BJ (cell line): Measurements from ENCODE around the gene SCRT2. TPM values are rescaled to one million over a fixed set of nuclear protein-coding genes. Genes with fewer than 3 reads are reported as not detected.
A peak's percentile ranks its signal among the peaks of the same experiment; 100 is the strongest.
"Not testable (repeated sequence)": the region's sequence is repeated elsewhere in the genome, so short reads cannot be mapped to it uniquely, and the experiment has no call there.

Experiments
- CTCF ChIA-PET: fragments of 350-600 bp; formaldehyde crosslinking; extraction: SDS; loops from one replicate; lab custom pipeline; 2021; ENCODE audit warnings: antibody characterized with exemption, inconsistent platforms; lab: Yijun Ruan, JAX
- POLR2A ChIA-PET: fragments of 300-600 bp; sonication (Branson Sonifier 250); formaldehyde crosslinking; extraction: SDS; loops from one replicate; lab custom pipeline; 2021; ENCODE audit warnings: antibody characterized with exemption; lab: Charles Lee
- DNase-seq: peaks from one replicate; pipeline ENCODE4 v3.0.0-alpha.2; 2011; ENCODE audit warnings: low read depth
- H3K27me3 ChIP-seq: 2 replicates; pipeline ENCODE4 v1.6.0; 2011; ENCODE audit warnings: low read length; ENCODE audit not compliant: control insufficient read depth, insufficient read depth
- H3K36me3 ChIP-seq: 2 replicates; pipeline ENCODE4 v1.5.1; 2011; ENCODE audit warnings: low read length; ENCODE audit not compliant: control insufficient read depth, insufficient read depth
- H3K4me3 ChIP-seq: 2 replicates; pipeline ENCODE4 v1.5.1; 2011; ENCODE audit warnings: low read depth, mild to moderate bottlenecking, control low read depth, low read length
- polyA plus RNA-seq: library from polyadenylated mRNA; depleted of rRNA; stranded (reverse); fragments of >200 nt; gene quantifications from 2 replicates; pipeline ENCODE4 v1.2.3, GENCODE V29; 2011
- TF ChIP-seq, protein P1 (sequence below): IDR thresholded peaks from 2 replicates; pipeline ENCODE4 v1.5.1; 2011; ENCODE audit warnings: low read depth, mild to moderate bottlenecking, control low read depth, inconsistent platforms, low read length, moderate library complexity; ENCODE audit not compliant: insufficient read depth

SCRT2 gene
- polyA plus RNA-seq, 1 experiment, result not detected

DNA sequence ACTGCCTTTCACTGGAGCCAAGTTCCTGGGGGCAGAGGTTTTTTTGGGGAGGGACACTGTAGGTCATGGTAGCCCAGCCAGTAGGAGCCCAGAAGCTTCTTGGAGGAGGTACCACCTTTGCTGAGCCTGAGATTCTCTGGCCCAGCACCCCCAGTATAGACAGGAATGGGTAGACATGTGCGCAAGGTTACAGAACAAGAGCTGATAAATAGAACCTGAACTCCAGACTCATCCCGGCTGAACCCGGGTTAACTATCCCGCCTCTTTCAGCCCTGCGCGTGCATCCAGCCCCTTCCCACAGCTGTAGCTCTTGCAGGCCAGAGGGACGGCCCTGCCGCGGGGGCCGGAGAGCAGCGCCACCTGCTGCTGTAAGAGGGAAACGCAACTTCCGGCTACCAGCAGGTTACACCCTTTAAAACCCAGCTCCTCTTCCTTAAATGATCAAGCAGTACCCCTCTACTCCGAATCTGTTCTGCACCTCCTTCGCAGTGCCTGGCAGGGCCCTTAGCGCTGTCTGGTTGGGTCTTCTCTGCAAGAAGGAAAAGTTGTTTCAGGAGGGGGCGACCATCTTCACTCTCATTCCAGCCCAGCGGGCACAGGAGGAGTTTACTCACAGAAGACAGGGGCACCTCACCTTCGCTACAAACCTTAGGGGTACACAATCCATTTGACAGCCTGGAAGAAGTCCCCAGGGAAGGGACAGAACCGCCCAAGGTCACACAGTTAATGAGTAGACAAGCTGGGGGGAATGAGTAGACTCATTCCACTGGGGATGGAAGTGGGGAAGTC lies 30.1 kb downstream of the SCRT2 start:
- no peak overlapping the region for H3K4me3 ChIP-seq
- no peaks in the 10 kb centered on the region for H3K27me3 ChIP-seq
- no peak for DNase-seq
- H3K36me3 ChIP-seq, result peaks cover 25% of the 10 kb centered on the region
- ChIA-PET POLR2A (no interaction called here), CTCF (interaction anchor here (0.6 to 7.1 kb wide), 34 partner anchors 9 to 345 kb away, joined by 3 to 68 read pairs (median 4); partner anchors contain the start of gene CSNK2A1)
- TF ChIP-seq, protein P1, sequence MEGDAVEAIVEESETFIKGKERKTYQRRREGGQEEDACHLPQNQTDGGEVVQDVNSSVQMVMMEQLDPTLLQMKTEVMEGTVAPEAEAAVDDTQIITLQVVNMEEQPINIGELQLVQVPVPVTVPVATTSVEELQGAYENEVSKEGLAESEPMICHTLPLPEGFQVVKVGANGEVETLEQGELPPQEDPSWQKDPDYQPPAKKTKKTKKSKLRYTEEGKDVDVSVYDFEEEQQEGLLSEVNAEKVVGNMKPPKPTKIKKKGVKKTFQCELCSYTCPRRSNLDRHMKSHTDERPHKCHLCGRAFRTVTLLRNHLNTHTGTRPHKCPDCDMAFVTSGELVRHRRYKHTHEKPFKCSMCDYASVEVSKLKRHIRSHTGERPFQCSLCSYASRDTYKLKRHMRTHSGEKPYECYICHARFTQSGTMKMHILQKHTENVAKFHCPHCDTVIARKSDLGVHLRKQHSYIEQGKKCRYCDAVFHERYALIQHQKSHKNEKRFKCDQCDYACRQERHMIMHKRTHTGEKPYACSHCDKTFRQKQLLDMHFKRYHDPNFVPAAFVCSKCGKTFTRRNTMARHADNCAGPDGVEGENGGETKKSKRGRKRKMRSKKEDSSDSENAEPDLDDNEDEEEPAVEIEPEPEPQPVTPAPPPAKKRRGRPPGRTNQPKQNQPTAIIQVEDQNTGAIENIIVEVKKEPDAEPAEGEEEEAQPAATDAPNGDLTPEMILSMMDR, result peak; percentile 96

DNA sequence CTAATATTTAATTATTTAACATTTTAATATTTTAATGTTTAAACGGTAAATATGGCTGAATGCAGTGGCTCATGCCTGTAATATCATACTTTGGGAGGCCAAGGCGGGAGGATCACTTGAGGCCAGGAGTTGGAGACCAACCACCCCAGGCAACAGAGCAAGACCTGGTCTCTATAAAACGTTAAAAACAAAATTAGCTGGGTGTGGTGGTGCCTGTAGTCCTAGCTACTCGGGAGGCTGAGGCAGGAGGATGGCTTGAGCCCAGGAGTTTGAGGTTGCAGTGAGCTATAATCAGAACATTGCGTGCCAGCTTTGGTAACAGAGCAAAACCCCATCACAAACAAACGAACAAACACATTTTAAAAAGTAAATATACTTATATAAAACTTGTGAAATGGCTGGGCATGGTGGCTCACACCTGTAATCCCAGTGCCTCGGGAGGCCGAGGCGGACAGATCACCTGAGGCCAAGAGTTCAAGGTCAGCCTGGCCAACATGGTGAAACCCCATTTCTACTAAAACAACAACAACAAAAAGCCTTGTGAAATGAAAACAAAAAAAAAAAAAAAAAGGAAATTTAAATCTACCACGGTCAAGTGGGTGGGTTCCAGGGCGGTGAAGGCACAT lies 30.8 kb downstream of the SCRT2 start:
- DNase-seq, result no peak
- CTCF ChIA-PET, result interaction anchor here (0.6 to 7.1 kb wide), 31 partner anchors 10 to 344 kb away, joined by 3 to 68 read pairs (median 4); partner anchors contain the start of gene CSNK2A1
- Histone ChIP-seq H3K36me3 (peaks cover 19% of the 10 kb centered on the region), H3K4me3 (no peak overlapping the region), H3K27me3 (no peaks in the 10 kb centered on the region)
- POLR2A ChIA-PET, result no interaction called here
- TF ChIP-seq, protein P1, result no peak

DNA sequence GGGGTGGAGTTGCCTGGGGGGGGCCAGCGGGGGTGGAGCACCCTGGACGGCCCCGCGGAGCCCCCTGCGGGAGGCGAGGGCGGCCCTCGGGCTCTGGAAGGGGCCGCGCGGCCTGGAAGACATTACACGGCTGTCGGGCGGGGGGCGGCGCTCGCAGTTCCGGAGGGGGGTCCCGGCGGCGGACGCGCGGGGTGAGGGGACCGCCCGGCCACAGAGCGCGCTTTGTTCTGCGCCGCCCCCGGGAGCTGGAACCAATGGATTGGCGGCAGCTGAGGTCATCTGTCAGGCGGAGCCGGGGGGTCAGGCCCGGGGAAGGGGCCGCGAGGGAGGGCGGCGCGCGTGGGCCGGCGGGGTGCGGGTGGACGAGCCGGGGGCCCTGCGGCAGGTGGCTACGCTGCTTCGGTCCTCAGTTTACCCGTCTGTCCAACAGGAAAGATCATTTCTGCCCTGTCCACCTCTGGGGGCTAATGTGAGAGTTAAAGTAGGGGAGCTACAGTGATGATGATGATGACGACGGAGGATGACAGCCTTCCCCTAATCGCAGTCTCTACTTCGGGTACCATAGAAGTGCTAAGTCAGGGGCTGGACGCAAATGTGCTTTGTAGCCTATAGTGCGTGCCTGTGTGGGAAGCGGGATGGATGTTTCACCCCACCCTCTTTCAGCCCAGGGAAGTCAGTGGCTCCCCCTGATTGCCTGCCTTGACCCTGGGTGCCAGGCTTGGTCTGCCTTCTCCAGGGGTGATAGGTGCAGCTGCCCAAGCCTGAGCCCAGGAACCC lies 33.0 kb downstream of the SCRT2 start:
- H3K4me3 ChIP-seq, result peak overlapping the region; percentile 25
- no peak for DNase-seq
- peaks cover 6% of the 10 kb centered on the region for H3K36me3 ChIP-seq
- TF ChIP-seq, protein P1, result no peak
- ChIA-PET CTCF (interaction anchor here (1.2 to 7.1 kb wide), 2 partner anchors 10 to 24 kb away, joined by 3 to 49 read pairs; no protein-coding TSS in a partner anchor), POLR2A (no interaction called here)
- H3K27me3 ChIP-seq, result no peaks in the 10 kb centered on the region

GRCh38 chr20:642013-642397 lies 33.6 kb downstream of the SCRT2 start:
- CTCF ChIA-PET, result interaction anchor here (7.1 kb wide), 1 partner anchor 25 kb away, joined by 49 read pairs; no protein-coding TSS in a partner anchor
- H3K36me3 ChIP-seq, DNase-seq, H3K27me3 ChIP-seq, H3K4me3 ChIP-seq, POLR2A ChIA-PET: not testable (repeated sequence)

- Histone ChIP-seq H3K27me3 (no peaks in the 10 kb centered on the region), H3K4me3 (no peak overlapping the region), H3K36me3 (peaks cover 1% of the 10 kb centered on the region)
- DNase-seq, result no peak
- TF ChIP-seq, protein P1, result no peak
- ChIA-PET POLR2A (no interaction called here), CTCF (interaction anchor here (1.0 to 1.5 kb wide), 2 partner anchors 12 to 26 kb away, joined by 3 to 4 read pairs; no protein-coding TSS in a partner anchor)
Measured at GRCh38 chr20:641516-641875, 34.1 kb downstream of the SCRT2 start.
